NCI-H748 treated with DMSO at 0.1 percent for 48 hours (cell line): Measurements from ENCODE around the gene ALAD.
A peak's percentile ranks its signal among the peaks of the same experiment; 100 is the strongest.
"Not testable (repeated sequence)": the region's sequence is repeated elsewhere in the genome, so short reads cannot be mapped to it uniquely, and the experiment has no call there.

Source experiments
- DNase-seq: peaks from one replicate; lab custom pipeline; 2025; lab: John Stamatoyannopoulos, UW

ALAD gene

GRCh38 chr9:113373676-113374392 is 27.2 kb downstream of the ALAD start:
- no peak for DNase-seq

- DNase-seq = no peak
Observed at GRCh38 chr9:113373256-113373655, 27.8 kb downstream of the ALAD start.

- DNase-seq = no peak
Observed at GRCh38 chr9:113372059-113372458, 29.0 kb downstream of the ALAD start.

- no peak for DNase-seq
Observed at GRCh38 chr9:113370806-113371325, 30.2 kb downstream of the ALAD start.

- DNase-seq = no peak
Observed at GRCh38 chr9:113369855-113370140, 31.3 kb downstream of the ALAD start.

- no peak for DNase-seq
Observed at GRCh38 chr9:113368982-113369854, 31.9 kb downstream of the ALAD start.

GRCh38 chr9:113368348-113368981 is 32.6 kb downstream of the ALAD start:
- no peak for DNase-seq

- not testable (repeated sequence) for DNase-seq
Observed at GRCh38 chr9:113365652-113366051, 35.4 kb downstream of the ALAD start.

GRCh38 chr9:113364951-113365350 is 36.1 kb downstream of the ALAD start:
- DNase-seq = no peak

GRCh38 chr9:113363336-113363735 is 37.7 kb downstream of the ALAD start:
- DNase-seq = no peak

- DNase-seq = no peak
Observed at GRCh38 chr9:113361304-113362018, 39.6 kb downstream of the ALAD start.

GRCh38 chr9:113360242-113360842 is 40.7 kb downstream of the ALAD start:
- no peak for DNase-seq

- DNase-seq = no peak
Observed at GRCh38 chr9:113359385-113359784, 41.7 kb downstream of the ALAD start.

- DNase-seq = no peak
Observed at GRCh38 chr9:113356686-113357292, 44.3 kb downstream of the ALAD start.

- DNase-seq = no peak
Observed at GRCh38 chr9:113355040-113355596, 46.0 kb downstream of the ALAD start.

GRCh38 chr9:113352411-113352810 is 48.7 kb downstream of the ALAD start:
- DNase-seq = no peak

GRCh38 chr9:113352006-113352405 is 49.1 kb downstream of the ALAD start:
- no peak for DNase-seq

GRCh38 chr9:113350937-113351336 is 50.1 kb downstream of the ALAD start:
- DNase-seq = no peak

- DNase-seq = peak; percentile 8
Observed at GRCh38 chr9:113350107-113350661, 50.9 kb downstream of the ALAD start.

- DNase-seq = no peak
Observed at GRCh38 chr9:113349445-113350094, 51.5 kb downstream of the ALAD start, which contains the start of gene BSPRY. TSS of gene BSPRY (plus strand) at chr9:113349541. CDS start at chr9:113349580, 39 bp downstream.
